ENCODE results near the gene CALHM6. TPM values are rescaled to one million over a fixed set of nuclear protein-coding genes. Genes with fewer than 3 reads are reported as not detected.

Gene CALHM6
- total and polyA plus RNA-seq, 9 of the 15 experiments (the other 6 are each of a cell fraction or from before 2014, with no cell fraction given): 0.24 TPM; not detected in 8

DNA sequence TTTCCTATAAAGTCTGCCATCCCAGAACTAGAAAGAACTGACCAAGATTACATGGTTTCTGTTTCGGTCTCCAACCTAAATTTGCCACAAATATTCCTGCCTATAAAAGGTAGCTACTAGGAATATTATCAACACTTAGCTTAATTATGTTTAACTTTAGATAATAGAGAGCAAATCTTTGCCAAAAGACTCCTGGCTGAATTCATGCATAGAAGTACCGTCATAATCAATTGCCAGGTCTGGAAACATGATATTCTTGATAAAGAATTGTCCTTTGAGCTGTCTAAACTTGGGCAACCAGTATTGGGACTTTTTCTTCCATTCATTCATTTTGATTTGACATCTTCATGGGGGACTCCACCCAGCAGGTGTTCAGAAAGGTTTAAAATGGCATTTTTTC lies 22.4 kb downstream of the CALHM6 start:
- Histone ChIP-seq H2AFZ (ENCODE audit: low read depth, low read length) (no peak overlapping the region), H3K27ac (ENCODE audit: extremely low read depth, low read depth, low read length) (no peak overlapping the region), H3K4me2 (ENCODE audit: insufficient read depth, low read length) (no peak overlapping the region), H3K4me3 (no peak overlapping the region), H3K9me1 (ENCODE audit: control insufficient read depth, insufficient read depth, low read length) (no peaks in the 10 kb centered on the region), H3K9ac (ENCODE audit: insufficient read depth in 1 of 2, low read depth in 2 of 2, low read length in 2 of 2) (no peak overlapping the region), H3K79me2 (ENCODE audit: control insufficient read depth, insufficient read depth, low read length) (no peaks in the 10 kb centered on the region), H3K4me1 (replicated peaks in 1 of 2; ENCODE audit: control insufficient read depth in 2 of 2, insufficient read depth in 2 of 2, low read length in 2 of 2) (no peaks in the 10 kb centered on the region), H4K20me1 (replicated peaks; ENCODE audit: control insufficient read depth, insufficient read depth, low read length) (no peaks in the 10 kb centered on the region), H3K36me3 (ENCODE audit: control insufficient read depth, insufficient read depth, low read length) (no peaks in the 10 kb centered on the region), H3K27me3 (ENCODE audit: control insufficient read depth in 2 of 2, insufficient read depth in 2 of 2, low read length in 2 of 2) (no peaks in the 10 kb centered on the region), H3K9me3 (replicated peaks; ENCODE audit: control insufficient read depth, insufficient read depth, low read depth, low read length) (no peaks in the 10 kb centered on the region)
- FAIRE-seq (no peak), DNase-seq (ENCODE audit: extremely low read depth in 1 of 4, low spot score in 3 of 4) (no peak), ATAC-seq (no peak)
- WGBS (ENCODE audit: insufficient coverage, low coverage, missing lambda C conversion rate): 11% methylated on average over 2 of the region's 2 CpGs
- intact Hi-C loops (cut with micrococcal nuclease) (no loop called here), in situ Hi-C loops (cut with MboI) (no loop called here)
- ChIA-PET POLR2A (interaction anchor here (0.9 kb wide), 1 partner anchor 229 kb away, joined by 3 read pairs; no protein-coding TSS in a partner anchor), CTCF (ENCODE audit: low intra/inter-chr PET ratio) (no interaction called here)
- BruUV-seq (replicated peaks): no TSS peak
- TF ChIP-seq RFX5 (IDR thresholded peaks at IDR 0.05; ENCODE audit: low read depth, low read length) (no peak), HMBOX1 (IDR thresholded peaks at IDR 0.05) (no peak), TFAM (CRISPR knock-in tag; conservative IDR thresholded peaks at IDR 0.05) (no peak), ZNF764 (CRISPR knock-in tag; IDR thresholded peaks at IDR 0.05; ENCODE audit: low read depth) (no peak), PRDM10 (IDR thresholded peaks at IDR 0.05; ENCODE audit: partially characterized antibody) (no peak), NONO (IDR thresholded peaks at IDR 0.05; ENCODE audit: low read depth in 2 of 2, low read length in 1 of 2) (no peak), DMBX1 (CRISPR knock-in tag; IDR thresholded peaks at IDR 0.05; ENCODE audit: borderline replicate concordance) (no peak), YY1 (IDR thresholded peaks at IDR 0.05; ENCODE audit: borderline replicate concordance in 1 of 3, control insufficient read depth in 1 of 3, extremely low read depth in 1 of 3, insufficient read depth in 3 of 3, insufficient read length in 1 of 3, insufficient replicate concordance in 2 of 3, low read depth in 1 of 3, low read length in 2 of 3) (no peak), SIX5 (IDR thresholded peaks at IDR 0.05; ENCODE audit: borderline replicate concordance in 1 of 2, insufficient read depth in 1 of 2, low read depth in 1 of 2, low read length in 2 of 2) (no peak)
- TF ChIP-seq, protein P1, sequence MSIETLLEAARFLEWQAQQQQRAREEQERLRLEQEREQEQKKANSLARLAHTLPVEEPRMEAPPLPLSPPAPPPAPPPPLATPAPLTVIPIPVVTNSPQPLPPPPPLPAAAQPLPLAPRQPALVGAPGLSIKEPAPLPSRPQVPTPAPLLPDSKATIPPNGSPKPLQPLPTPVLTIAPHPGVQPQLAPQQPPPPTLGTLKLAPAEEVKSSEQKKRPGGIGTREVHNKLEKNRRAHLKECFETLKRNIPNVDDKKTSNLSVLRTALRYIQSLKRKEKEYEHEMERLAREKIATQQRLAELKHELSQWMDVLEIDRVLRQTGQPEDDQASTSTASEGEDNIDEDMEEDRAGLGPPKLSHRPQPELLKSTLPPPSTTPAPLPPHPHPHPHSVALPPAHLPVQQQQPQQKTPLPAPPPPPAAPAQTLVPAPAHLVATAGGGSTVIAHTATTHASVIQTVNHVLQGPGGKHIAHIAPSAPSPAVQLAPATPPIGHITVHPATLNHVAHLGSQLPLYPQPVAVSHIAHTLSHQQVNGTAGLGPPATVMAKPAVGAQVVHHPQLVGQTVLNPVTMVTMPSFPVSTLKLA (conservative IDR thresholded peaks at IDR 0.05): no peak
